SH-SY5Y (cell line): ENCODE results near the gene TYK2.

Experiments
- GATA2 ChIP-seq: IDR thresholded peaks from 2 replicates; pipeline ENCODE4 v1.6.1; 2011; ENCODE audit warnings: mild to moderate bottlenecking, low read depth, low read length
- GATA3 ChIP-seq: IDR thresholded peaks from 2 replicates; pipeline ENCODE4 v1.6.1; 2011; ENCODE audit warnings: low read depth, mild to moderate bottlenecking, low read length, moderate library complexity

DNA sequence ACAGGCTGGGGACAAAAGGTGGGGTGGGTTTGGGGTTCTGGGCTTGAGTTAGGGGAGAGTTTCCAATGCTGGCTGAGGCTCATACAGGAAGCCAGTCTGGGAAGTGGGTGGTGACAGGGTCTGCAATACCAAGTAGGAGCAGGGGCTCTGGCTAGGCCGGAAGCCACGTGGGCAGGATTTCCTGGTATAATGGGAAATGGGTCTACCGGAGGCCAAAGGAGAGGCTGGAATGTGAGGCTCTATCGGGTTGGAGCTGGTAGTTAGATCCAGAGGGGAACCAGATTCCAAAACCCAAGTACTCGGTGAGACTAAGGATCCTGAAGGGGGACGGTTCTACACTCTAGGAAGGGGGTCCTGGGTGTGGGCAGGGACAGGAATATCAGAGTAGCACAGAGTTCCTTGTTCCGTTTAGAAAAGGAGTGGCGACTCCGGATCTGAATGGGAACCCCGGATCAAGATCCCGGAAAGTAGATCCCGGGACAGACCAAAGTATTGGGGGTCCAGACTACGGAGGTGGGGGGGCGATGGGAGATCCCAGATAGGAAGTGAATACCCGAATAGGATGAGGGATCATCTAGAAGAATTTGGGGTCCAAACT is 22.2 kb upstream of the TYK2 start:
- TF ChIP-seq GATA3 (no peak), GATA2 (no peak)
